Measurements from ENCODE around the gene HNRNPAB. TPM values are rescaled to one million over a fixed set of nuclear protein-coding genes. Genes with fewer than 3 reads are reported as not detected.

The HNRNPAB gene
- total RNA-seq, 1 experiment from 2014 or later = 547 TPM

- Histone ChIP-seq H2BK20ac (ENCODE audit: low read depth, low read length, poor library complexity, severe bottlenecking) (no peak overlapping the region), H3K18ac (ENCODE audit: insufficient read length, low read depth, low read length) (no peak overlapping the region), H3K4me1 (ENCODE audit: insufficient read depth, low read length) (no peaks in the 10 kb centered on the region), H4K20me1 (ENCODE audit: control insufficient read depth, insufficient read depth, insufficient read length) (no peaks in the 10 kb centered on the region), H3K79me1 (ENCODE audit: insufficient read depth, low read depth, low read length, poor library complexity, severe bottlenecking) (no peaks in the 10 kb centered on the region), H3K4ac (ENCODE audit: low read depth, low read length) (no peak overlapping the region), H3T11ph (ENCODE audit: low read length) (no peak overlapping the region), H4K5ac (ENCODE audit: insufficient read length, low read depth, low read length) (no peak overlapping the region), H3K27me3 (ENCODE audit: insufficient read depth, low read length) (no peaks in the 10 kb centered on the region), H2BK5ac (ENCODE audit: insufficient read length, low read length) (no peak overlapping the region), H3K14ac (ENCODE audit: insufficient read depth, low read length) (no peak overlapping the region), H3K23ac (ENCODE audit: insufficient read length, low read depth, low read length) (no peak overlapping the region), H3K9ac (ENCODE audit: extremely low read depth, insufficient read length, low read length) (no peak overlapping the region), H3K27ac (ENCODE audit: insufficient read length, low read depth, low read length) (no peak overlapping the region), H2BK15ac (ENCODE audit: low read depth, low read length) (no peak overlapping the region), H4K8ac (replicated peaks; ENCODE audit: insufficient read length, low read depth, low read length) (no peak overlapping the region), H2BK120ac (ENCODE audit: low read depth, low read length, poor library complexity, severe bottlenecking) (no peak overlapping the region), H2BK12ac (ENCODE audit: insufficient read length, low read depth, low read length) (no peak overlapping the region), H3K9me3 (ENCODE audit: control insufficient read depth, low read depth, low read length) (no peaks in the 10 kb centered on the region), H3K79me2 (ENCODE audit: insufficient read depth, low read length) (peaks cover 4% of the 10 kb centered on the region; the same call in 1 of the 2 replicates), H3K23me2 (ENCODE audit: insufficient read length, low read depth, low read length, poor library complexity, severe bottlenecking) (peaks cover 3% of the 10 kb centered on the region), H3K4me2 (ENCODE audit: insufficient read depth, insufficient read length, low read length) (no peak overlapping the region), H3K56ac (ENCODE audit: insufficient read length, low read depth, low read length) (no peak overlapping the region), H2AK5ac (ENCODE audit: insufficient read length, low read length) (no peak overlapping the region), H4K91ac (ENCODE audit: insufficient read length, low read depth, low read length) (no peak overlapping the region), H2AFZ (ENCODE audit: low read length) (no peak overlapping the region)
- no peak overlapping the region for H3K4me3 Mint-ChIP-seq
- peaks cover 18 to 27% of the 10 kb centered on the region in 2 experiments for H3K4me1 Mint-ChIP-seq
- WGBS (ENCODE audit: extremely low coverage, insufficient read length, low lambda C conversion rate) = no CpG with 5 or more reads among the region's 7 CpGs
- H3K27ac Mint-ChIP-seq = no peak overlapping the region
- H3K36me3 Mint-ChIP-seq (ENCODE audit: insufficient read depth in 1 of 3, low read depth in 3 of 3) = peaks cover 16 to 26% (median 23%) of the 10 kb centered on the region in 3 experiments
- no peaks in the 10 kb centered on the region for H3K9me3 Mint-ChIP-seq
- H3K27me3 Mint-ChIP-seq (ENCODE audit: low read depth) = no peaks in the 10 kb centered on the region; the same call in 1 of the 2 replicates
- TF ChIP-seq, protein P1, sequence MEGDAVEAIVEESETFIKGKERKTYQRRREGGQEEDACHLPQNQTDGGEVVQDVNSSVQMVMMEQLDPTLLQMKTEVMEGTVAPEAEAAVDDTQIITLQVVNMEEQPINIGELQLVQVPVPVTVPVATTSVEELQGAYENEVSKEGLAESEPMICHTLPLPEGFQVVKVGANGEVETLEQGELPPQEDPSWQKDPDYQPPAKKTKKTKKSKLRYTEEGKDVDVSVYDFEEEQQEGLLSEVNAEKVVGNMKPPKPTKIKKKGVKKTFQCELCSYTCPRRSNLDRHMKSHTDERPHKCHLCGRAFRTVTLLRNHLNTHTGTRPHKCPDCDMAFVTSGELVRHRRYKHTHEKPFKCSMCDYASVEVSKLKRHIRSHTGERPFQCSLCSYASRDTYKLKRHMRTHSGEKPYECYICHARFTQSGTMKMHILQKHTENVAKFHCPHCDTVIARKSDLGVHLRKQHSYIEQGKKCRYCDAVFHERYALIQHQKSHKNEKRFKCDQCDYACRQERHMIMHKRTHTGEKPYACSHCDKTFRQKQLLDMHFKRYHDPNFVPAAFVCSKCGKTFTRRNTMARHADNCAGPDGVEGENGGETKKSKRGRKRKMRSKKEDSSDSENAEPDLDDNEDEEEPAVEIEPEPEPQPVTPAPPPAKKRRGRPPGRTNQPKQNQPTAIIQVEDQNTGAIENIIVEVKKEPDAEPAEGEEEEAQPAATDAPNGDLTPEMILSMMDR (conservative IDR thresholded peaks at IDR 0.05) = no peak
- DNase-seq = no peak
Measured at GRCh38 chr5:178234121-178234749, 29.9 kb downstream of the HNRNPAB start.
